ENCODE data around the gene DCP1A.
A peak's percentile ranks its signal among the peaks of the same experiment; 100 is the strongest.
"Not testable (repeated sequence)": the region's sequence is repeated elsewhere in the genome, so short reads cannot be mapped to it uniquely, and the experiment has no call there.

Gene DCP1A

GRCh38 chr3:53354945-53355498 is 7.7 kb upstream of the DCP1A start:
- TF ChIP-seq, protein P1, sequence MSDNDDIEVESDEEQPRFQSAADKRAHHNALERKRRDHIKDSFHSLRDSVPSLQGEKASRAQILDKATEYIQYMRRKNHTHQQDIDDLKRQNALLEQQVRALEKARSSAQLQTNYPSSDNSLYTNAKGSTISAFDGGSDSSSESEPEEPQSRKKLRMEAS (IDR thresholded peaks at IDR 0.05; ENCODE audit: low read depth, low read length) = no peak
- TF ChIP-seq POLR2A (IDR thresholded peaks at IDR 0.05; ENCODE audit: extremely low read depth, insufficient read length) (no peak), MYC (IDR thresholded peaks at IDR 0.05; ENCODE audit: low read depth, low read length) (no peak), CTCF (IDR thresholded peaks at IDR 0.05; ENCODE audit: low read depth, low read length) (no peak)

GRCh38 chr3:53353202-53353601 is 5.9 kb upstream of the DCP1A start:
- no peak for DNase-seq (ENCODE audit: low read depth)

More at GRCh38 chr3:53354945-53355498, 7.7 kb upstream of the DCP1A start:
- peak; percentile 53 for DNase-seq (ENCODE audit: low read depth)
- H3K4me3 ChIP-seq (ENCODE audit: low read depth, low read length) = no peak overlapping the region

GRCh38 chr3:53350652-53351051 is 3.3 kb upstream of the DCP1A start:
- no peak overlapping the region for H3K4me3 ChIP-seq (ENCODE audit: low read depth, low read length)
- TF ChIP-seq POLR2A (IDR thresholded peaks at IDR 0.05; ENCODE audit: extremely low read depth, insufficient read length) = no peak
- peak; percentile 31 for TF ChIP-seq CTCF (IDR thresholded peaks at IDR 0.05; ENCODE audit: low read depth, low read length)
- TF ChIP-seq, protein P1 (IDR thresholded peaks at IDR 0.05; ENCODE audit: low read depth, low read length) = 0 out of 2 replicates have a peak, but pooled peaks have one; percentile 6
- TF ChIP-seq MYC (IDR thresholded peaks at IDR 0.05; ENCODE audit: low read depth, low read length) = no peak
- peak; percentile 92 for DNase-seq (ENCODE audit: low read depth)

More at GRCh38 chr3:53353202-53353601, 5.9 kb upstream of the DCP1A start:
- H3K4me3 ChIP-seq (ENCODE audit: low read depth, low read length) = no peak overlapping the region
- TF ChIP-seq, protein P1 (IDR thresholded peaks at IDR 0.05; ENCODE audit: low read depth, low read length) = no peak
- TF ChIP-seq POLR2A (IDR thresholded peaks at IDR 0.05; ENCODE audit: extremely low read depth, insufficient read length) = no peak

DNA sequence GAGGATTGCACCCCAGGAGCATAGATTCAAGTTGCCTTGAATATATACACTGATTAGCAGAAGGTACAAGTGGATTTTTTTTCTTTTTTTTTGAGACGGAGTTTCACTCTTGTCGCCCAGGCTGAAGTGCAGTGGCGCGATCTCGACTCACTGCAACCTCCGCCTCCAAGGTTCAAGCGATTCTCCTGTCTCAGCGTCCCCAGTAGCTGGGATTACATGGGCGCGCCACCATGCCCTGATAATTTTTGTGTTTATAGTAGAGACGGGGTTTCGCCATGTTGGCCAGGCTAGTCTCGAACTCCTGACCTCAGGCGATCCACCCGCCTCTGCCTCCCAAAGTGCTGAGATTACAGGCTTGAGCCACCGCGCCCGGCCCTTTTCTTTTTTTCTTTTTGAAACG is 775 bp upstream of the DCP1A start:
- DNase-seq (ENCODE audit: low read depth) = not testable (repeated sequence)

GRCh38 chr3:53346922-53347260 is 452 bp downstream of the DCP1A start:
- no peak for DNase-seq (ENCODE audit: low read depth)

More for the DNA sequence above, 775 bp upstream of the DCP1A start:
- peak overlapping the region; percentile 72 for H3K4me3 ChIP-seq (ENCODE audit: low read depth, low read length)

GRCh38 chr3:53346514-53346913 is 829 bp downstream of the DCP1A start:
- peak overlapping the region; percentile 90 for H3K4me3 ChIP-seq (ENCODE audit: low read depth, low read length)
- TF ChIP-seq POLR2A (IDR thresholded peaks at IDR 0.05; ENCODE audit: extremely low read depth, insufficient read length) = no peak
- no peak for TF ChIP-seq CTCF (IDR thresholded peaks at IDR 0.05; ENCODE audit: low read depth, low read length)
- TF ChIP-seq, protein P1 (IDR thresholded peaks at IDR 0.05; ENCODE audit: low read depth, low read length) = no peak
- no peak for TF ChIP-seq MYC (IDR thresholded peaks at IDR 0.05; ENCODE audit: low read depth, low read length)
- peak; percentile 26 for DNase-seq (ENCODE audit: low read depth)

More at GRCh38 chr3:53346922-53347260, 452 bp downstream of the DCP1A start:
- H3K4me3 ChIP-seq (ENCODE audit: low read depth, low read length) = peak overlapping the region; percentile 90
- TF ChIP-seq POLR2A (IDR thresholded peaks at IDR 0.05; ENCODE audit: extremely low read depth, insufficient read length) = no peak
- TF ChIP-seq MYC (IDR thresholded peaks at IDR 0.05; ENCODE audit: low read depth, low read length) = no peak
- TF ChIP-seq, protein P1 (IDR thresholded peaks at IDR 0.05; ENCODE audit: low read depth, low read length) = no peak
- no peak for TF ChIP-seq CTCF (IDR thresholded peaks at IDR 0.05; ENCODE audit: low read depth, low read length)

DNA sequence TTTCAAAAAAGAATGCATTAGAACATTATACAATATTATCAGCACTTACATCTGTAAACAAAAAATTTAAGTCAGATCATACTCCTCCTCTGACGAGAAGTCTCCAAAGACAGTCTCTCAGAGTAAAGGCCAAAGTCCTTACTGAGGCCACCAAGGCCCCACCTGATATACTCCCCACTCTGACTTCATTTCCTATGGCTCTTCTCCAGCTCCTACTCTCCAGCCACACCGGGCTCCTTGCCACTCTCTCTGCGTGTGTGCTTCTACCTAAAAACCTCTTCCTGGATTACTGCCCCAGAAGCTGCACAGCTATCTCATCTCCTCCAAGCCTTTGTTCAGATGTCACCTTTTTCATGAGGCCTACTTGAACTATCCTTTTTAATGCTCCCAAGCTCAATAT is 5.0 kb downstream of the DCP1A start:
- no peak for TF ChIP-seq POLR2A (IDR thresholded peaks at IDR 0.05; ENCODE audit: extremely low read depth, insufficient read length)
- no peak for TF ChIP-seq MYC (IDR thresholded peaks at IDR 0.05; ENCODE audit: low read depth, low read length)
- no peak for TF ChIP-seq CTCF (IDR thresholded peaks at IDR 0.05; ENCODE audit: low read depth, low read length)
- TF ChIP-seq, protein P1 (IDR thresholded peaks at IDR 0.05; ENCODE audit: low read depth, low read length) = no peak
- H3K4me3 ChIP-seq (ENCODE audit: low read depth, low read length) = no peak overlapping the region
- DNase-seq (ENCODE audit: low read depth) = no peak
